AG04450 (cell line): ENCODE measurements around the gene NINJ1. TPM values are rescaled to one million over a fixed set of nuclear protein-coding genes. Genes with fewer than 3 reads are reported as not detected.

Experiments used
- CTCF ChIA-PET: fragments of 300-600, 350-600 bp; formaldehyde crosslinking; extraction: SDS; loops from one replicate; lab custom pipeline; 2022; ENCODE audit warnings: antibody characterized with exemption, inconsistent platforms; lab: Charles Lee
- POLR2A ChIA-PET: fragments of 350-600 bp; formaldehyde crosslinking; extraction: SDS; loops from one replicate; lab custom pipeline; 2021; ENCODE audit warnings: antibody characterized with exemption, inconsistent platforms; lab: Yijun Ruan, JAX
- DNase-seq: peaks from one replicate; pipeline ENCODE4 v3.0.0-alpha.2; 2011; ENCODE audit warnings: low read depth, low spot score
- H3K27ac ChIP-seq: one replicate; pipeline ENCODE4 v1.5.1; 2012; ENCODE audit warnings: low read depth, low read length, control low read depth
- H3K27me3 ChIP-seq: one replicate; pipeline ENCODE4 v1.6.0; 2012; ENCODE audit warnings: low read length; ENCODE audit not compliant: control insufficient read depth, insufficient read depth
- H3K4me3 ChIP-seq: 2 replicates; pipeline ENCODE4 v1.5.1; 2011; ENCODE audit warnings: mild to moderate bottlenecking, low read depth, low read length, control low read depth
- H3K9me3 ChIP-seq: 2 replicates; pipeline ENCODE4 v1.5.1; 2012; ENCODE audit warnings: low read length; ENCODE audit not compliant: control insufficient read depth, insufficient read depth
- CTCF ChIP-seq: IDR thresholded peaks from 2 replicates; pipeline ENCODE4 v1.5.1; 2011; ENCODE audit warnings: low read depth, low read length, control low read depth, inconsistent platforms
- polyA minus RNA-seq: library from RNA; depleted of rRNA, polyadenylated mRNA; stranded (reverse); fragments of >200 nt; gene quantifications from 2 replicates; pipeline ENCODE4 v1.2.3, GENCODE V29; 2011; rRNA and poly(A)+ RNA removed
- polyA plus RNA-seq: library from polyadenylated mRNA; depleted of rRNA; stranded (reverse); fragments of >200 nt; gene quantifications from 2 replicates; pipeline ENCODE4 v1.2.3, GENCODE V29; 2011; rRNA removed

Gene NINJ1
- polyA plus RNA-seq (26.8 and 47.4 TPM in 2 replicates), polyA minus RNA-seq (13.9 and 21.1 TPM in 2 replicates)

GRCh38 chr9:93134015-93134739 is at the start of gene NINJ1:
Gene NINJ1 (minus strand): TSS chr9:93134251. CDS start chr9:93134217, 34 bp downstream.
- ChIA-PET POLR2A (interaction anchor here (0.6 to 1.6 kb wide), 7 partner anchors 10 to 194 kb away, joined by 3 to 24 read pairs (median 4); partner anchors contain the start of gene CARD19), CTCF (interaction anchor here (1.4 kb wide), 1 partner anchor 14 kb away, joined by 7 read pairs; no protein-coding TSS in a partner anchor)
- Histone ChIP-seq H3K27ac (peak within 1 kb of the TSS; percentile 96), H3K4me3 (peak within 1 kb of the TSS; percentile 77), H3K27me3 (no peaks in the 10 kb centered on the region), H3K9me3 (peaks cover 6% of the 10 kb centered on the region)
- TF ChIP-seq CTCF: no peak
- no peak for DNase-seq

- ChIA-PET CTCF (no interaction called here), POLR2A (no interaction called here)
- no peak overlapping the region for H3K4me3 ChIP-seq
- H3K9me3 ChIP-seq: no peaks in the 10 kb centered on the region; the same call in 1 of the 2 replicates
- no peak overlapping the region for H3K27ac ChIP-seq
- TF ChIP-seq CTCF: no peak
- peaks cover 59% of the 10 kb centered on the region for H3K27me3 ChIP-seq
- DNase-seq: no peak
Measured at GRCh38 chr9:93183131-93183662, 49.1 kb upstream of the NINJ1 start.

- H3K9me3 ChIP-seq: no peaks in the 10 kb centered on the region; the same call in 1 of the 2 replicates
- POLR2A ChIA-PET: no interaction called here
Measured at GRCh38 chr9:93182572-93182971, 48.5 kb upstream of the NINJ1 start.

GRCh38 chr9:93181672-93182435 is 47.8 kb upstream of the NINJ1 start:
- Histone ChIP-seq H3K27me3 (peaks cover 51% of the 10 kb centered on the region), H3K9me3 (no peaks in the 10 kb centered on the region; the same call in 1 of the 2 replicates), H3K27ac (no peak overlapping the region), H3K4me3 (no peak overlapping the region)
- POLR2A ChIA-PET: no interaction called here
- no peak for TF ChIP-seq CTCF
- CTCF ChIA-PET: interaction anchor here (0.6 to 0.8 kb wide), 2 partner anchors 73 to 86 kb away, joined by 3 read pairs; no protein-coding TSS in a partner anchor
- no peak for DNase-seq

More at GRCh38 chr9:93182572-93182971, 48.5 kb upstream of the NINJ1 start:
- DNase-seq: no peak
- no peak overlapping the region for H3K4me3 ChIP-seq
- H3K27ac ChIP-seq: no peak overlapping the region
- TF ChIP-seq CTCF: no peak
- CTCF ChIA-PET: no interaction called here
- peaks cover 58% of the 10 kb centered on the region for H3K27me3 ChIP-seq
